Measurements from ENCODE around the gene KLHL9.
"Not testable (repeated sequence)": the region's sequence is repeated elsewhere in the genome, so short reads cannot be mapped to it uniquely, and the experiment has no call there.

Gene KLHL9

GRCh38 chr9:21334701-21335632, at the start of gene KLHL9:
TSS of gene KLHL9 (minus strand) at chr9:21335404. CDS start at chr9:21334859, 545 bp downstream.
- peak within 1 kb of the TSS; percentile 91 for H3K4me3 ChIP-seq (ENCODE audit: low read depth, low read length)
- peak; percentile 95 for DNase-seq (ENCODE audit: low read depth, low spot score)
- no peak for TF ChIP-seq CTCF (IDR thresholded peaks at IDR 0.05; ENCODE audit: low read depth, low read length)
- in situ Hi-C loops (cut with HindIII; ENCODE audit: low sequenced_read_pairs): no loop called here

DNA sequence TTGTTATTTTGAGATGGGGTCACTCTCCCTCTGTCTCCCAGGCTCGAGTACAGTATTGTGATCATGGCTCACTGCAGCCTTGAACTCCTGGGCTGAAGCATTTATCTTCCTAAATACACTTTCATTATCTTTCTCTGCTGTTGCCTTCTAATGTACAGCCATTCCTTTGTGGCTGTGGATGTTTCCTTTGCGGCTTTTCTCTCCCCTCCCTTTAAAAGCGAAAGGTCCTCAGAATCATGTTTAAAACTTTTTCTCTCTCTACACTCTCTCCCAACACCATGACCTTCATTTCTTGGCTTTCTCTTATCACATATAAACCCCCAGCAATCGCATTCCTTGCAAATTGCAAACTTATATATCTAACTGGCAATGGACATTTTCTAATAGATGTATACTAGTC, 48.4 kb upstream of the KLHL9 start:
- TF ChIP-seq CTCF (IDR thresholded peaks at IDR 0.05; ENCODE audit: low read depth, low read length): no peak
- in situ Hi-C loops (cut with HindIII; ENCODE audit: low sequenced_read_pairs): no loop called here
- DNase-seq (ENCODE audit: low read depth, low spot score): no peak
- no peak overlapping the region for H3K4me3 ChIP-seq (ENCODE audit: low read depth, low read length)

GRCh38 chr9:21381448-21382339, 46.5 kb upstream of the KLHL9 start:
- no peak for DNase-seq (ENCODE audit: low read depth, low spot score)
- H3K4me3 ChIP-seq (ENCODE audit: low read depth, low read length): no peak overlapping the region
- no peak for TF ChIP-seq CTCF (IDR thresholded peaks at IDR 0.05; ENCODE audit: low read depth, low read length)
- in situ Hi-C loops (cut with HindIII; ENCODE audit: low sequenced_read_pairs): no loop called here

- in situ Hi-C loops (cut with HindIII; ENCODE audit: low sequenced_read_pairs); DNase-seq (ENCODE audit: low read depth, low spot score): not testable (repeated sequence)
These were observed 36.3 kb upstream of the KLHL9 start for GRCh38 chr9:21371467-21371866.

GRCh38 chr9:21367957-21368356, 32.8 kb upstream of the KLHL9 start, which contains the start of gene IFNA13:
TSS of gene IFNA13 (minus strand) at chr9:21368057. CDS start at chr9:21368010, 47 bp downstream.
- H3K4me3 ChIP-seq (ENCODE audit: low read depth, low read length): no peak within 1 kb of the TSS
- no peak for TF ChIP-seq CTCF (IDR thresholded peaks at IDR 0.05; ENCODE audit: low read depth, low read length)
- no peak for DNase-seq (ENCODE audit: low read depth, low spot score)
- in situ Hi-C loops (cut with HindIII; ENCODE audit: low sequenced_read_pairs): no loop called here

More at GRCh38 chr9:21371467-21371866, 36.3 kb upstream of the KLHL9 start:
- not testable (repeated sequence) for H3K4me3 ChIP-seq (ENCODE audit: low read depth, low read length)

DNA sequence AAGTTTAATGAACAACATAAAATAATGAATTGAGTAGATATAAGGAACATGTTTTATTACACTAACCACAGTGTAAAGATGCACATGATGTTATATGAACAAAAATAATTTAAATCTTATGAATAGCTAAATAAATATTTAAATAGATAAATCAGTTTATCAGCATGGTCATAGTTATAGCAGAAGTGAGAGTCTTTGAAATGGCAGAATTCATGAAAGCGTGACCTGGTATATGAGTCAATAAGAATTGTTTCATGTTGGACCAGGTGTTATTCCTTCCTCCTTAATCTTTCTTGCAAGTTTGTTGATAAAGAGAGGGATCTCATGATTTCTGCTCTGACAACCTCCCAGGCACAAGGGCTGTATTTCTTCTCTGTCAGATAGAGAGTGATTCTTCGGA, 32.0 kb upstream of the KLHL9 start:
- H3K4me3 ChIP-seq (ENCODE audit: low read depth, low read length); DNase-seq (ENCODE audit: low read depth, low spot score); in situ Hi-C loops (cut with HindIII; ENCODE audit: low sequenced_read_pairs): not testable (repeated sequence)

DNA sequence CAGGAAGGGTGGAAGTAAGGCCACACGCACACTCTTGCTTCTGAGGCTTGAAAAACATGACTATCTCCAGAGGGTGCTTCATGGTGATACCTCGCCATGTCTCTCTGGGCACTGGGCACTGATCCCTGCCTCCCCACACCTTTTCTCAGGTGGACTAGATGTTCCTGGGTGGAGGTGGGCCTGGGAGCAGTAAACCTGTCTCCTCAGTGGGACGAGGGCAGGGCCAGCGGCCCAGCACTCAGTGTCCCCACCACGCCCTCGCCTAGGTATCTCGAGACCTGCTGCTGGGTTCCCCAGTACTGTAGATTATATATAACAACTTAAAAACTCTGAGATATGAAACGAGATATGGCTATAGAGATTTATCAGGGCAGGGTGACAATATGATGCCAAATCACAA, 27.1 kb upstream of the KLHL9 start:
- no peak for DNase-seq (ENCODE audit: low read depth, low spot score)
- in situ Hi-C loops (cut with HindIII; ENCODE audit: low sequenced_read_pairs): no loop called here
- no peak for TF ChIP-seq CTCF (IDR thresholded peaks at IDR 0.05; ENCODE audit: low read depth, low read length)
- no peak overlapping the region for H3K4me3 ChIP-seq (ENCODE audit: low read depth, low read length)

Data from astrocyte of the spinal cord (primary cell).